WTC11 (cell line): ENCODE measurements around the gene RBM19.

Experiments used
- CTCF ChIP-seq: fragments of 200-600 bp; IDR thresholded peaks from 2 replicates; pipeline ENCODE4 v1.8.0; 2022; ENCODE audit warnings: antibody characterized with exemption
- ELF4 ChIP-seq: sonication (generic); formaldehyde crosslinking; IDR thresholded peaks from 2 replicates; pipeline ENCODE4 v1.8.1; 2022; ENCODE audit warnings: low read depth, mild to moderate bottlenecking, moderate library complexity, missing genetic modification reagents
- MLX ChIP-seq: sonication (generic); formaldehyde crosslinking; IDR thresholded peaks from 2 replicates; pipeline ENCODE4 v1.8.1; 2023; ENCODE audit warnings: mild to moderate bottlenecking, missing genetic modification reagents, moderate library complexity
- TCF7 ChIP-seq: sonication (generic); formaldehyde crosslinking; IDR thresholded peaks from 2 replicates; pipeline ENCODE4 v1.8.0; 2022; ENCODE audit warnings: mild to moderate bottlenecking, low read depth, missing genetic modification reagents, moderate library complexity

GRCh38 chr12:113815031-113815430 is 151.1 kb downstream of the RBM19 start:
- TF ChIP-seq CTCF (no peak), ELF4 (CRISPR knock-in tag) (no peak), TCF7 (CRISPR knock-in tag) (no peak), MLX (CRISPR knock-in tag) (no peak)
